ENCODE results near the gene ABCC1. TPM values are rescaled to one million over a fixed set of nuclear protein-coding genes. Genes with fewer than 3 reads are reported as not detected.

ABCC1 gene
- total and polyA plus RNA-seq, 2 of the 8 experiments (the other 6 are each of a cell fraction or from before 2014, with no cell fraction given) = 42.6 to 66.8 TPM

GRCh38 chr16:15953929-15954813, 4.8 kb downstream of the ABCC1 start:
- Histone ChIP-seq H3K4me2 (ENCODE audit: insufficient read depth in 1 of 2, low read depth in 2 of 2, low read length in 2 of 2) (no peak overlapping the region), H3K9me3 (ENCODE audit: insufficient read depth in 2 of 2, low read depth in 1 of 2, low read length in 1 of 2) (no peaks in the 10 kb centered on the region), H3K9ac (replicated peaks in 1 of 4; ENCODE audit: extremely low read depth in 1 of 4, low read depth in 3 of 4, low read length in 3 of 4) (no peak overlapping the region), H2BK12ac (ENCODE audit: low read depth, low read length) (no peak overlapping the region), H2AFZ (ENCODE audit: low read length) (no peak overlapping the region), H2BK20ac (ENCODE audit: low read length) (no peak overlapping the region), H4K5ac (ENCODE audit: insufficient read length, low read depth, low read length) (no peak overlapping the region), H3K79me2 (ENCODE audit: control insufficient read depth in 1 of 2, insufficient read depth in 2 of 2, low read length in 2 of 2) (peaks cover 48 to 95% of the 10 kb centered on the region in 2 experiments), H3K14ac (ENCODE audit: insufficient read length) (no peak overlapping the region), H3K36me3 (ENCODE audit: control insufficient read depth in 2 of 4, insufficient read depth in 4 of 4, low read length in 3 of 4) (no peaks in the 10 kb centered on the region), H3K27me3 (replicated peaks in 1 of 4; ENCODE audit: control insufficient read depth in 3 of 4, extremely low read depth in 1 of 4, insufficient read depth in 3 of 4, low read length in 3 of 4) (no peaks in the 10 kb centered on the region), H3K4me1 (replicated peaks in 1 of 4; ENCODE audit: control insufficient read depth in 3 of 4, insufficient read depth in 4 of 4, low read length in 3 of 4) (peaks cover 1 to 9% (median 5%) of the 10 kb centered on the region in 4 experiments; a peak in 3 of 7 replicates), H3K4ac (replicated peaks; ENCODE audit: insufficient read length, low read depth, low read length) (no peak overlapping the region), H4K20me1 (replicated peaks in 1 of 2; ENCODE audit: control insufficient read depth in 1 of 2, insufficient read depth in 2 of 2, low read length in 2 of 2) (peaks cover 6 to 33% of the 10 kb centered on the region in 2 experiments), H2BK120ac (replicated peaks; ENCODE audit: low read depth, low read length) (no peak overlapping the region), H3K23me2 (ENCODE audit: low read depth, low read length) (peaks cover 8% of the 10 kb centered on the region), H3K56ac (replicated peaks; ENCODE audit: insufficient read length, low read depth, low read length) (no peak overlapping the region), H4K8ac (ENCODE audit: extremely low read depth, insufficient read depth, low read length) (peak overlapping the region; percentile 29; the same call in 1 of the 2 replicates), H3K23ac (ENCODE audit: insufficient read length) (no peak overlapping the region), H2AK5ac (ENCODE audit: low read depth, low read length) (no peak overlapping the region), H2BK5ac (ENCODE audit: low read depth, low read length) (peak overlapping the region; percentile 60; the same call in 1 of the 2 replicates), H3K79me1 (ENCODE audit: low read depth, low read length) (peaks cover 23% of the 10 kb centered on the region), H3K18ac (ENCODE audit: extremely low read depth, low read length) (no peak overlapping the region), H2BK15ac (ENCODE audit: low read length) (no peak overlapping the region), H3K4me3 (ENCODE audit: extremely low read depth in 1 of 4, insufficient read depth in 2 of 4, low read depth in 3 of 4, low read length in 4 of 4) (no peak overlapping the region), H3K27ac (ENCODE audit: low read depth, low read length) (no peak overlapping the region), H4K91ac (replicated peaks; ENCODE audit: insufficient read length, low read length) (no peak overlapping the region)
- WGBS, 2 experiments (ENCODE audit: extremely low coverage in 1 of 2, insufficient coverage in 1 of 2, insufficient read length in 1 of 2, insufficient replicate concordance in 2 of 2, low coverage in 1 of 2, low lambda C conversion rate in 2 of 2, missing lambda C conversion rate in 1 of 2) = 81% methylated on average over 15 of the region's 17 CpGs; no CpG with 5 or more reads in 1 of the 2 experiments
- FAIRE-seq (no peak), DNase-seq (ENCODE audit: low read depth in 1 of 2, low spot score in 2 of 2) (no peak)
- POLR2A ChIA-PET (ENCODE audit: partially characterized antibody) = interaction anchor here (1.0 to 3.8 kb wide), 3 partner anchors 15 to 45 kb away, joined by 3 to 13 read pairs (median 4); no protein-coding TSS in a partner anchor
- TF ChIP-seq SP1 (IDR thresholded peaks at IDR 0.05; ENCODE audit: low read depth, low read length) = no peak
- TF ChIP-seq CREB1 (IDR thresholded peaks at IDR 0.05) = no peak
- no peak for TF ChIP-seq CEBPB (IDR thresholded peaks at IDR 0.05; ENCODE audit: low read depth, low read length)
- TF ChIP-seq TEAD4 (IDR thresholded peaks at IDR 0.05; ENCODE audit: low read depth, low read length) = no peak
- TF ChIP-seq TBP (IDR thresholded peaks at IDR 0.05; ENCODE audit: low read depth, low read length) = no peak
- TF ChIP-seq KDM1A (IDR thresholded peaks at IDR 0.05; ENCODE audit: borderline replicate concordance, low read length) = no peak
- no peak for TF ChIP-seq RBBP5 (IDR thresholded peaks at IDR 0.05; ENCODE audit: borderline replicate concordance, low read depth, low read length)
- no peak for TF ChIP-seq ATF3 (IDR thresholded peaks at IDR 0.05; ENCODE audit: insufficient read depth, low read depth, low read length)
- no peak for TF ChIP-seq EP300 (IDR thresholded peaks at IDR 0.05; ENCODE audit: borderline replicate concordance in 1 of 2, low read depth in 2 of 2, low read length in 2 of 2)
- no peak for TF ChIP-seq CBX5 (IDR thresholded peaks at IDR 0.05; ENCODE audit: low read depth, low read length)
- no peak for TF ChIP-seq KDM4A (IDR thresholded peaks at IDR 0.05; ENCODE audit: low read depth, low read length, severe bottlenecking)
- CTCF ChIA-PET (ENCODE audit: partially characterized antibody) = no interaction called here
